H4 (cell line): ENCODE measurements around the gene AUTS2. TPM values are rescaled to one million over a fixed set of nuclear protein-coding genes. Genes with fewer than 3 reads are reported as not detected.

Experiments used
- DNase-seq: peaks from one replicate; pipeline ENCODE4 v3.0.0-alpha.2; 2015; ENCODE audit warnings: low spot score
- total RNA-seq: library from RNA; depleted of rRNA; stranded (reverse); fragments of >200 nt; shearing (Covaris generic); gene quantifications from 2 replicates; pipeline ENCODE4 v1.2.3, GENCODE V29; 2014

The AUTS2 gene
- total RNA-seq, 1 experiment from 2014 or later: 4.1 TPM

DNA sequence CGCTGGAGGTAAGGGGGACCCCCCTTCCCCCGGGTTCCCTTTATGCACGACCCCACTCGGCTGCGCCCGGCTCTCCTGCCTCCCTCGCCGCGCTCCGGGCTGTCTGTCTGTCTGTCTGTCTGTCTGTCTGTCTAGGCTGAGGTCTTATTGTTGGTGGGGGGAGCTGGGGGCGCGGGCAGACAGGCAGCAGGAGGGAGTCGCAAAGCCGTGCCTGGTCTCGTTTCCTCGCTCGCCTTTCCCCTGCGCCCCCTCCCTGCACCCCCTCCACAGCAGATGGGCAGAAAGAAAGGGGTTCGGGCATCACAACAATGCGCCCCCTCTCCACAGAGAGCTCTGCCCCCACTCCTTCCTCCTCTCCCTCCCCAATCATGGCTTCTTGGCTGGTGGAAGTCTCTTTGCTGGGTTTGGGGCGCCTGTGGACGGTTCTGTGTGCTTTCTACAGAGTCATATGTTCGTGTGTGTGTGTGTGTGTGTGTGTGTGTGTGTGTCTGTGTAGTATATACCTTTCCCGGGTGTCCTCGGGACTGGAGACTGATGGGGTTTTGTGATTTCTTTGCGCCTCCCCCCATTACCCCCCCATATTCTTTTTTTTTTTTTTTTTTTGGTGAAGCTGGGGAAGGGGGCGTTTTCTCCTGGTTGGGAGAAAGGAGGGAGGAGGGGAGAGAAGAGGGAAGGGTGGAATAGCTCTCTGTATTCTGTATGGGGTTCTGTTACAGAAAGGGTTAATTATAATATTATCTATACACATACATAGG is 1.9 kb downstream of the AUTS2 start:
- DNase-seq: no peak

DNA sequence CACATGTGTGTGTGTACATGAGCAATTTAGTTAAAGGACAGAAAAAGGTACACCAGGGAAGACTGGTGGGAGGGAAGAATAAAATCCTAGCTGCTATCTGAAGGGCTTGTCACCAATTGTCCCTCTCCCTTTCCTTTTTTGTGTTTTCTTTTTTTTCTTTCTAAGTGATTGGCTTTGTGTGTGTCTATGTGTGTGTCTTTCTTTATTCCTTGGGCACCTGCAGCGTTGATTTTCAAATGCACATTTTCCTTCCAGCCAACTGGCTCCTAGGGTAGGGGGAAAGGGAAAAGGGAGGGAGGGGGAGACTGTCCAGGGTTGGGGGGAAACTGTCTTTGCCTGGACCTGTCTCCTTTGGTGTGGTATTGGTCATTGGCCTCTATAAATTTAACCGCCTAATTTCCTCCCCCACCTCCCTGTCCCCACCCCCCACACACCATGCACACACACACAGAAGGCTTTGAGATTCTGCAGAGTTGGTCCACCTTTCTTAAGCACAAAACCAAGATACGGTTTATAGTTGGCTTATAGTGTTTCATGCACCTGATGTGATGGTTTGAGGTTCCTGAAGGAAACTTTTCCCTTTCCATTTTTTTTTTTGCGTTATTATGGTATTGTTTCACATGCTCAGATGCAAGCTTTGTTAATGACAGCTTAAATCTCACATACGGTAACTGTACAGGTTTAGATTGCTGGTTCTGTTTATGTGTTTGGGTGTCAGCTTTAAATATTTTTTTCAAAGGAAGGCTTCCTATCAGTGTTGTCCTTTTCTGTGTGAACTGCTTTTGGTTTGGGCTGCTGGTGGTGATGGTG is 2.6 kb downstream of the AUTS2 start:
- DNase-seq: no peak

DNA sequence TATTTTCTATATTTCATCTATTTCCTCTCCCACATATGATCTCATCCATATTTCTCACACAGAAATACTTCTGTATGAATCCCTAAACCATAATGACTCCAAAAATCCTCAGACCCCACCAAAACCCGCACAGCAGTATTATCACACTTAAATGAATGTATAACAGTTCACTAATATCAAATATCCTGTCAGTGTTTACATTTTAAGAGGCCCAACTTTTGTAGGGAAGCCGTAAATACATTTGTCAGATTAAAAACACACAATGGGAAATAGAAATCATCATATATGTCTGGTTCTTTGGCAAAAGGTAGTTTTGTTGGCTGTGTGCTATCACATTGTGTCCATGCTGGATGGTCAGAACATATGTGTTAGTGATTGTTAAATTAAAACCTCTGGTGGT is 4.2 kb downstream of the AUTS2 start:
- DNase-seq: no peak

DNA sequence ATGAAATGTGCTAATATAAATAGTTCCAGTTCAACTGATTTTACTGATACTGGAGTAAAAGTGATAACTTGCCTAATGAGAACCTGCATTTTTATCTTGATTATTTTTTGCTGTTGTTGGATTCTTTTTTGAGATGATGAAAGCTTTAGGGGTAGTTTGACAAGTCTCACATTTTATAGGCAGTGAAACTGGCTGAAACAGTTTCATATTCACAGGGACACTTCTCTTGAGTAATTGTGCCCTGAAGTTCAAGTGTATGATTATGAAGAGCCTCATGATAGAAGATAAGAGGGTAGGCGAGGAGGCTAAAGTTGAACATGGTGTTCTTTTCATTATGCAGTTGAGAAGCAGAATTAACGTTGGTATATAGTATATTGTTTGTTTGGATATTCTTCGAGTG is 5.1 kb downstream of the AUTS2 start:
- no peak for DNase-seq

DNA sequence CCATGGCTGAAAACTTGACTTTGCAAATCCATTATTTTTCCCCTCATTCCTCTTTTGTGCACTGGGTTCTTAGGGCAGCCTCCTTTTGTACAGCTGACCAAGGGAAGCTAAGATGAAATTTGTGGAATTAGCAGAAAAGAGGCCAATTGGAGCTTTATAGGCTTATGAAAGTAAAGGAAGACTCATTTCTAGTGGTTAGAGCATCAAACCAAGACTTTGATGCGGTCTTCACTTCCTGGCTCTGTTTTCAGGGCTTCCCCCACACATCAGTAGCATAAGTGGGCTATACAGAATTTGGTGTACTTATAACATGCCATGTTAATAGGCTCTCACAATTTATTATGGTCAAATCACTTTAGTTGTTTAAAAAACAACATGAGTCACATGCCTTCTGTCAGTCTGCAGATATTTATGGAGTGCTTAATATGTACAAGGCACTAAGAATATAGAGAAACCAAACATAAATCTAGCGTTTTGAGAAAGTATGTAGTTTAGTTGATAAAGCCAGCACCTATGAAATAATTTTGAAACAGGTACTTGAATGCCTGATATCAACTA is 5.7 kb downstream of the AUTS2 start:
- no peak for DNase-seq

DNA sequence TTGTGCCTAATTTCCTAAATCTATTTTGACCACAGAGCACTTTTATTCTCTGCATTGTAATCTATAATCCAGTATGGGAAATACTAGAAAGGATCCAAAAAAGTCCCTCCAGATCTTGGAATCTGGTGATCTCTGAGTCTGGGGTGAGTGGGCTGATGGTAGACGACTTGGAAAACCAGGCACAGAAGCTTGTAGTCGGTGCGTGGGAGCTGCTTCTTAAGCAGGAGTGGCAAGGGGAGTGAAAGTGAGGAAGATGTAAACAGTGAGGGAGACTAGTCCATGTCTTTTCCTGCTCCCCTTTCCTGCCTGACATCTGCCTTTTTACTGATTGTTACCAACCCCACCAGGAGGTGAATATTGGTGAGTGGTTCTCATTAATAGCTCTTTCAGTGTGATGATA is 6.8 kb downstream of the AUTS2 start:
- DNase-seq: no peak

DNA sequence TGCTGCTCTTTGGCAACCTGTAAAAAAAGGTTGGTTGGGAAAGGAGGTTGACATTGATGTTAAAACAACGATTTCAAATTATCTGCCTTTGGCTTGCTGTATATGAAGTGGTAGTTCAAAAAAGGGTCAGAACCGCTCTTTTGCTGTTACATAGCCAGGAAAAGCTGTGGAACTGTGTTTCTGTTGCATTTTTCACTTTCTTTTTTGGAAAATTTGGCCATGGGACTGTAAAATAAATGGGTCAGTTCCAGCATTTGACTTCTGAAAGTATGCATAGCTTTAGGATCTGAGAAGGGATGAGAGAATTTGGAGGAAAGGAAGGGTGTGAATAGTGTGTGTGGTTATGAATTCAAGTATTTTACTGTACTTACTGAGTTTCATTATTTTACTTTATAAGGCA is 7.3 kb downstream of the AUTS2 start:
- DNase-seq: no peak

DNA sequence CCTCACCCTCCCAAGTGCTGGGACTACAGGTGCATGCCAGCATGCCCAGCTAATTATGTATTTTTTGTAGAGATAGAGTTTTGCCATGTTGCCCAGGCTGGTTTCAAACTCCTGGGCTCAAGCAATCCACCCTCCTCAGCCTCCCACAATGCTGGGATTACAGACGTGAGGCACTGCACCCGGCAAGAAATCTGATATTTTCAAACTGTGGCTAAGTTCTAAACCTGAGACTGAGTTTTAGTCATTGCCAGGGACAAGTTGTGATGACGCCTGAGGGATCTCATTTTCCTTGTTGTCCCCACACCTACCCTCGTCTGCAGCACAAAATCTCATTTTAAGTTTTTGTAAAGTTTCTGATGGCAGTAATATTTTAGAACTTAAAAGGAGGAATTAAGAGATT is 9.8 kb downstream of the AUTS2 start:
- no peak for DNase-seq

DNA sequence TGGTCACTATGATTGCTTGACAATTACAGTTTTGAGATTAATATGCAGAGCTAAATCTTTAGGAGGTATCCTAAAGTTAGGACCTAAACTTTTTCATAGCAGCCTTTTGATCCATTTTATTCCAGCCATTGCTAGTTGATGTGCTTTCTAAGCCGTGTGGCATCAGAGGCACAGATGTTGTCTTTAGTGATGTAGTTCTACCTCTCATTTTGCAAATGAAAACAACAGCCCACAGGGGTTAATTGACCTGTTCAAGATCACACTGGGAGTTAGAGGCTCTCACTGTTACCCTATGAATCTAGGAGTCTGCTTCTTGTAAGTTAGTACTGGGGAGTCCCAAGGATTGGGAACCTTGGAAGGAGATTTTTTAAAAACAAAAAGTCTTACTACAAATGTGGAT is 10.6 kb downstream of the AUTS2 start:
- no peak for DNase-seq

DNA sequence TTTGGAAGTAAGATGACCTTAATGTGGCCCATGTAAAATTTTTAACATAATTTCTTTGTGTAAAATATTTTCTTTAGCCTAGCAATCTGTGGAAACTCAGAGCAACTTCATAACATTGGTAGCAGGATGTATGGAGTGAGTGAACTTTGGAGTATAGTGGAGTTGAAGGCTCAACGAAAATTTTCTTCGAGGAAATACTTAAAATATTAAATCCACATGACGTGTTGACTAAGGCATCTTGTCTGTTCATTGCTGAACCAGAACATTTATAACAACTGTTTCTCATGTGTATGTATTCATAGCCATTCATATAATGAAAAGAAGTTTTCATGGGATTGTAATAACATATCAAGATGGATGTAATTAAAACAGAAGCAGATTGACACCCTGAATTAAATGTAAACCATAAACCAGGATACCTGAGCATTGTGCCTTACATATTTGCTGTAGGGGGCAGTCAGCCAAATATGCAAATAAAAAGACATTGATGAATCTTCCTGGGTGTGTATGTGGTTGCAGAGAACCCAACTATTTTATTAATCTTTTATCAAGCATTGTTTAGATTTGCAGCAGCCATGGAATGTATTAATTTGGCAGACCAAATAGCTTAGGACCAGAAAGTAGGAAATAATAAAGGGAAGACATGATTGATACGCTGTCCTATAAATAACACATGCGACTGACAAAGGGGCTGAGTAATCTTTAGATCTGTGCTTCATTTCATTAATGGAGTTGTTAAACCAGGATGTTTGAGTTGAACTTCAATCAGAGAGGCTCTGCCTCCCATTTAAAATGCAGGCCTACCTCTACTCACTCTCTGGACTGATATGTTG is 11.5 kb downstream of the AUTS2 start:
- no peak for DNase-seq

DNA sequence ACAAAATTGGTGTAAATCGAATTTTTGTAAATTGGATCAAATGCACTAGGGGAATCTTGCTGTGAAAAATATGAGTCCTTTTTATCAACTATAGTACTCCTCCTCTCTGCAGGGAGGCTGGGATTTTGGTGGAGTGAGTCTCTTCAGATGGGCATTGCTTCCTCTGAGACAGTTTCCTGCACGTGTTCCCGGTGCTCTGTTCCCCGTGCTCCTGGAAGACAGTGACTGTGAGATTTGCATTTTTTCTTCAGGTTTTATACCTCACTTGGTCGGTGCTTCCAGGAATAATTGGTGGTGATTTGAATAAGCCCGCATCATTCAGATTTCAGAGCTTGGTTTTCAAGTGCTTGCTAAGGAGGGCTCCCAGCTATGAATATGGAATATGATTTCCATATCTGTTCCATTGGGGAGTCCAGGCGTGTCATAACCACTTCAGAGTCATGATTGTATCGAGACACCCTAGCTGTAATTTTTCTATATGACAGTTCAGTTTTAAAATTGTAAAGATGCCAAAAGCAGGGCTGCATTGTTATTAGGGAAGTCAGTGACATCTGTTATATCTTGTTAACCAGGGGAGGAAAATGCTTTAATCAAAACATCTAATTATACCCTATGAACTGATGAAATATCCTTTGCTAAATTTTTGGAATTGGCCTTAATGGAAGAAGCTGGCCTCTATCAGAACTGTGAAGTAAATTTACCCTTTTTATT is 12.3 kb downstream of the AUTS2 start:
- no peak for DNase-seq

DNA sequence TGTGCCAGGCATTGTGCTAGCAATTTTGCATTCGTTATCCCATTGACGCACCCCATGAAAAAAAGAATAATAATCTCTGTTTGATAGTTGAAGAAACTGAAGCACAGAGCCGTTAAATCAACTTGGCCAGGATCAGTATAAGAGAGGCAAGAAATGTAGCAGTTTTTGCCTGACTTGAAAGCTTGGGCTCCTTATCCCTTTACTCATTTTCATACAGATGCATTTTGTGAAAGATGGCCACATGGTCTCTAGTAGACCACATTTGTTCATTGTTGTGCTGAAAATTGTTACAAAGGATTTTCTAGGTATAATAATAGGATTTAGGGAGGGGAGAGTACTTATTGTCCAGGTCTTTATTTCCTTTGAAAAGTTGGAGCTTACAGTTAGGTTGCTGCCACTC is 14.7 kb downstream of the AUTS2 start:
- DNase-seq: no peak

DNA sequence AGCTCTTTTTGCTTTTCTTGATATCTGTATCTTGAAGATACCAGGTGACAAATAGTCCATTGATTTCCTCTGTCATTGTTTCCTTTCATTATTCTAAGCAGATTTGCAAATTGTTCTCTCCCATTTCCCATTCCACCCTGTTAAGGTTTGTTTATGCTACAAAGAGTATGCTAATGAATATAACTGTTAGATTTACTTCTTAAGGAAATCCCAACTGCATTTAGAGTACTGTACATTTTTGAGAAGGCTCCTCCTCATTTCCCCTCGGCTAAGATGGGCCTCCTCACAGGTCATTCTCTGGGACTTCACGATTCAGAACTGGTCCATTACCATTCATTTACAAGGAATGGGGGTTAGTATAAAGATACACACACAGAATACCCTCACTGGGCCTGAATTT is 15.6 kb downstream of the AUTS2 start:
- no peak for DNase-seq

DNA sequence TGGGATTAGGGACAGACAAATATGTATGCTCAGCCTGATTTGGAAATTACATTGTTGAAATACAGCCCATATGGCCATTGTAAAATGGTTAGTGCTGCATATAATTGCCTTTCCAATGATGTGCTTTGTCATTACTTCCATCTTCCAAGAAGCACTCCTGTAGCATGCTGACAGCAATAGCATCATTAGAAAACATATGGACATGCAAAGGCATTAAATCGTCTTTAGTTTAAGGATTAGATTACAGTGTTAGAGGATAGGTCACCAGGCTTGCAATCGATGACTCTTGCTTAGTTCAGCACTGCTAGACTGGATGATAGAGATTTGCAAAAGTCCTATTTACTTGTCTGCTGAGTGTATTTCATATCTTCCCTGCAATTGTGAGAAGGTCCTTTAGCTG is 17.4 kb downstream of the AUTS2 start:
- no peak for DNase-seq

DNA sequence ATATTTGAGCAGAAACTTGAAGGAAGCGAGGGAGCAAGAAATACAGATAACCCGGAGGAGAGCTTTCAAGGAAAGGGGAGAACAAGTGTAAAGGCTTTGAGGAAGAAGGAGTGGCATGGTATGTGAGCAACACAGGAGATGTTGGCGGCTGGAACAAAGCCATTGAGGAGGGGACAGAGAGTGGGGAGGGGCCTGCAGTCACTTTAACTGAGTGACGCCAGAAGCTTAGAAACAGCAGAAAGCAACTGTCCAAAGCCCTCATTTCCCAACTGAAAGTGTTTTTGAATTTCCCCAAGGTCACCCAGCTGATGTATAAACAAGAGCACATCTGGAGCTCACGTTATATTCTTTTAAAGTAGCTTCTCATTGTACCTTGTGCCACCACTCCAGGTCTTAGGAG is 19.1 kb downstream of the AUTS2 start:
- no peak for DNase-seq

DNA sequence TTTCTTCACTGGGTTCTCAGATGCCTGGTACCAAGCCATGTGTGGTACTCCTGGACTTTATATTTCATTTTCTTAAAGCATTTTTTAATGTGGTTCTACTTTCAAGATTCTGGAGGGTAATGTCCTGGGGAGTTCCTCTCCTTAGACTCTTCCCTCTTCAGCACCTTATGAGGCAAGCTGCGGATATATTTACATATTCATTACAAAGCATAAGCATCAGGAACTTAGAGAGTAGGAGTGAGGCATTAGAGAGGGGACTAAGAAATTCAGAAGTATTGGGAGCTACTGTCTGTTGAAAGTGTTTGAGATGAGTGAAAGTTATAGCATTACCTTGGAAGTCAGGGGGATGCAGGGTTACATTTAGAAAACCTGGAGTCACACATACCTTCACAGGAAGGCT is 20.8 kb downstream of the AUTS2 start:
- DNase-seq: no peak

DNA sequence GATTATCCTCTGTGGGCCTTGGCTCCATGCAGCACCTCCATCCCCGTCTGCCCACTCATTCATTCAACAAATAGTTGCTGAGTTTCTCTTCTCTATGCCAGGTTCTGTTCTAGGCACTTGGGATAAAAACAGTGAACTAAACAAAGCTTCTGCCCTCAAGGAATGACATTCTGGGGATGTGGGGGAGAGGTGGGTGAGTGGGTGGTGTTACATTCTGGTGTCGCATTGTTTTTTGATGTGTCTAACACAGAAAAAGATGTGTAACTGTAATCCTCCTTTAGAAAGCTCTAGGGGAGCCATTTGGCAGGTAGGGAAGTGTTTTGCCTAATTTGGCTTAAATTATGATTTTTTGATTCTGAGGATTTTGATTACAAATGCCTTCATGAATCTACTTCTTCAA is 21.4 kb downstream of the AUTS2 start:
- DNase-seq: no peak

DNA sequence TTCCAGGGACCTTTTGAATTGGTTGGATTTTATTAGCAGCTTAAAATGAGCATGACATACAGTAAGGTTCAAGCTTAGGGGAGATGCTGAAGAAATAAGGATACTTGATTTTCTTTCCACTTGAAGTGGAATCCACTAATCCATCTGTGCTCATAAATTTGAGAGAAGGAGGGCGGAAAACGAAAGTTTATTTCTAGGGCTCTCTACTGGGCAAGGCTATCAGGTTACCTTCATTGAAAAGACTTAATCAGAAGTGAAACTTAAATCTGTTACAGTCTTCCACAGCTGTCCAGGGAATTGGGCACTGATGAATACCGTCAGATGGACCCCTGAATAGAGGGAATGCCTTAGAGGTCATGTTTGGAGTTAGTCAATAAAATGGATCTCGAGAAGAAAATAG is 21.8 kb downstream of the AUTS2 start:
- DNase-seq: peak; percentile 76

DNA sequence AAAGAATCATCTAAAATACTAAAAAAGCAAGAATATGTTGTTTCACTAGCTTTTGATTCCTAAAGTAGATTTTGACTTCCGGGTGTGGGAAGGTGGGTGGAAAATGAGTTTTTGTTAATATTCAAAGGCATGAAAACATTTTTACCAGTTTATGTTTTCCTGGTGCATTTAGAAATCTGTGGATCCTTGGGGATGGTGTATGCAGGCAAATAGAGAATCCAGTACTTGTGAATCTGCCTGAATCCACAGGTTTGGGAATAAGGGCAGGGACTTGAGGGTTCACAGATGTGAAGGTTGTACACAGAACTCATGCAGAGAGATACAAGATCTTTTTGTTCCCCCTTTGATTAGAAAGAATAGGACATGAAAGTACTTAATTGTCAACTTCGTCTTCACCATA is 22.4 kb downstream of the AUTS2 start:
- no peak for DNase-seq

DNA sequence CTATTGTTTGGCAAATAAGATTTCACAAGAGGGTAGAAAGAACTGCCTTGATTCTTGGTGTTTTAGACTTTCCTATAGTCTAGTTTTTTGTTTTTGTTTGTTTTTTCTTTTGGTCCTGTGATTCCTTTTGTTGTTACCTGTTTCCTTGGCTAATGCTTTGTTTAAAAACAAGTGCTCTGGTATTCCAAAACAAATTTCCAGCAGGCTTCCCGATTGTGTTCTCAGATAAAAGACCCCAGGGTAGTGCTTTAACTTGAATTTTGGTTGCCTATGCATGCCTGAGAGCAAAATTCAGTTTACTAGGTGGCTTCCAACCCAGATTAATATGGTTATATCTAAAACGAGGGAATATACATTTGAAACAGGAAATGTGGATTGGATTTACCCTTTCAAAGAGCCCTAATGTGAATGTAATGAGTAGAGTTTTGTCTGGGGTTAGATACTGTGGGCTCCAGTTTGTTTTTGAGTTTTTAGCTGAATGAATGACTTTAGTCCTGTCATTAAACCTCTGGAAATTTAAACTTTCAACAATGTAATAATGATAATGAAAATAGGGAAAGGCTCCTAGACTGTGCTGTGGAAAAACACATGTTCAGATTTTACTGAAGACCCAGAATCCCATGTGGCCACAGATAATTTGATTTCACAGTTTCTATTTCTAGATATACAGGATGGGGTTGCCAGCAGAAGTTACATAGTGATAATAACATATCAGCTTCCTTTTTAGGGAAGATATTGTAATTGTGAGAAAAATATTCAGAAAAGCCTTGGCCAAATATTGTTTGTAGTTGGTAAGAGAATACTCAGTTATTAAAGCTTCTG is 23.9 kb downstream of the AUTS2 start:
- DNase-seq: no peak

DNA sequence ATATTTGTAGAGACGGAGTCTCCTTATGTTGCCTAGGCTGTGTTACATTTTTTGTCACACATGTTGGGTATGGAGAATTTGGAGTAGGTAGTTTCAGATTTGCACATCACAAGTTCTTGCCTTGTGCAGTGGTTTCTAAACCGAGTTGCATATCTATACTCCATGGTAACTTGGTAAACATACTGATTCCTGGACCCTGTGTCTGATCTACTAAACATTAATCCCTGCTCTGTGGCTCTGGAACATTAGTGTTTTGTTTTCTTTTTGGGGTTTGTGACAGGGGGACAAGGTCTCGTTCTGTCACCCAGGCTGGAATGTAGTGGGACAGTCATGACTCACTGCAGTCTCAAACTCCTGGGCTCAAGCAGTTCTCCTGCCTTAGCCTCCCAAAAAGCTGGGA is 24.7 kb downstream of the AUTS2 start:
- DNase-seq: no peak
